Thoracic aorta (tissue), 2 donors: ENCODE data around the gene HYOU1. TPM values are rescaled to one million over a fixed set of nuclear protein-coding genes. Genes with fewer than 3 reads are reported as not detected.
"Not testable (repeated sequence)": the region's sequence is repeated elsewhere in the genome, so short reads cannot be mapped to it uniquely, and the experiment has no call there.

Experiments used
- ATAC-seq: fragments of 150-250 bp; one replicate; pipeline ENCODE4 v1.8.0; 2017; ENCODE audit warnings: low read depth; ENCODE audit not compliant: insufficient number of reproducible peaks, low FRiP score
- DNase-seq: peaks from one replicate; pipeline ENCODE4 v3.0.0-alpha.2; 2020; ENCODE audit warnings: low spot score
- H3K27ac ChIP-seq, 2 donors: fragments of 200-600 bp; sonication (generic); 1 replicate in 1 of 2; 2 replicates in 1 of 2; pipeline ENCODE4 v1.5.1; 2016; ENCODE audit warnings: mild to moderate bottlenecking in 2 of 2, moderate library complexity in 2 of 2
- H3K27me3 ChIP-seq: fragments of 200-600 bp; sonication (generic); replicated peaks from 2 replicates; pipeline ENCODE4 v1.6.0; 2016; ENCODE audit warnings: mild to moderate bottlenecking; ENCODE audit not compliant: insufficient read depth
- H3K36me3 ChIP-seq: fragments of 200-600 bp; sonication (generic); one replicate; pipeline ENCODE4 v1.5.1; 2016
- H3K4me1 ChIP-seq, 2 donors: fragments of 200-600 bp; sonication (generic); 1 replicate in 1 of 2; 2 replicates in 1 of 2; pipeline versions ENCODE4 v1.5.1 to v1.6.0; 2016; ENCODE audit warnings: low read depth in 2 of 2, mild to moderate bottlenecking in 1 of 2; ENCODE audit not compliant: control insufficient read depth in 1 of 2
- H3K4me3 ChIP-seq: fragments of 200-600 bp; sonication (generic); 2 replicates; pipeline ENCODE4 v1.5.1; 2016; ENCODE audit warnings: mild to moderate bottlenecking
- H3K9me3 ChIP-seq: fragments of 200-600 bp; sonication (generic); 2 replicates; pipeline ENCODE4 v1.5.1; 2016
- total RNA-seq, 2 donors: library from RNA; depleted of rRNA; stranded (reverse); fragments of >200 nt; gene quantifications; one replicate each; pipeline versions ENCODE4 v1.1.0 to v1.2.3, GENCODE V29; 2016
- TF ChIP-seq, protein P1 (sequence below): fragments of 200-600 bp; sonication (generic); IDR thresholded peaks from one replicate; pipeline ENCODE4 v1.5.1; 2019; ENCODE audit warnings: antibody characterized with exemption

The HYOU1 gene
- total RNA-seq, 2 donors from 2014 or later, result 94.1 to 140 TPM

DNA sequence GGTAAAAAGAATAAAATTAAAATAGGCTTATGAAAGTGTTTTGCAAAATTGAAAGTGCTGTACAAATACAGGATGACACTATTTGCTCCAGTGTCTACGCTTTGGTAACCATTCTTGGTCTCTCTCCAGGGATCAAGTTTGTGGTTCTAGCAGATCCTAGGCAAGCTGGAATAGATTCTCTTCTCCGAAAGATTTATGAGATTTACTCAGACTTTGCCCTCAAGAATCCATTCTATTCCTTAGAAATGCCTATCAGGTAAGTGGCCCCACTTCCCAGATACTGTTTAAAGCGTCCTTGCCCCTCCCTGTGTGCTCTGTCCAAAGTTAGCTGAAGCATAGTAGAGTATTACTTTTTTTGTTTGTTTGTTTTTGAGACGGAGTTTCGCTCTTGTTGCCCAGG lies 35.4 kb downstream of the HYOU1 start:
- peaks cover 17 to 59% of the 10 kb centered on the region in 2 donors for H3K4me1 ChIP-seq

DNA sequence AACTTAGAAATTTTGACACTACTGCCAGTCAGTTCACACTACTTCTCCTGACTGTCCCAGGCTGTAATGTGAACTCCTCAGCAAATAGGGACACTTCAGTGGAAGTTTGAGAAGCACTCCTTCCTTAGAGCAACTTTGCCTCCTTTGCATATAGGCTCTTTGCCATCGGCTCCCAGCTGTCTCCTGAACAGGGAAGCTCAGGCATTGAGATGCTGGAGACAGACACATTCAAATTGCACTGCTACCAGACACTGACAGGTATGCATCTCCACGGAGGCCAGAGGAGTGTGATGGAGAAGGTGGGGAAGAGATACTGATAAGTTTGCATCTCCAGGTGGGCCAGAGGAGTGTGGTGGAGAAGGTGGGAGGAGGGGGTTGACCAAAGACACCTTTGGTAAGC lies 37.0 kb downstream of the HYOU1 start:
- H3K4me3 ChIP-seq, result peak overlapping the region; percentile 99
- ATAC-seq, result no peak
- DNase-seq, result no peak
- H3K4me1 ChIP-seq, result peaks cover 23 to 64% of the 10 kb centered on the region in 2 donors
- H3K36me3 ChIP-seq, result peaks cover 33% of the 10 kb centered on the region
- H3K27ac ChIP-seq, result no peak overlapping the region
- no peaks in the 10 kb centered on the region for H3K27me3 ChIP-seq
- TF ChIP-seq, protein P1, sequence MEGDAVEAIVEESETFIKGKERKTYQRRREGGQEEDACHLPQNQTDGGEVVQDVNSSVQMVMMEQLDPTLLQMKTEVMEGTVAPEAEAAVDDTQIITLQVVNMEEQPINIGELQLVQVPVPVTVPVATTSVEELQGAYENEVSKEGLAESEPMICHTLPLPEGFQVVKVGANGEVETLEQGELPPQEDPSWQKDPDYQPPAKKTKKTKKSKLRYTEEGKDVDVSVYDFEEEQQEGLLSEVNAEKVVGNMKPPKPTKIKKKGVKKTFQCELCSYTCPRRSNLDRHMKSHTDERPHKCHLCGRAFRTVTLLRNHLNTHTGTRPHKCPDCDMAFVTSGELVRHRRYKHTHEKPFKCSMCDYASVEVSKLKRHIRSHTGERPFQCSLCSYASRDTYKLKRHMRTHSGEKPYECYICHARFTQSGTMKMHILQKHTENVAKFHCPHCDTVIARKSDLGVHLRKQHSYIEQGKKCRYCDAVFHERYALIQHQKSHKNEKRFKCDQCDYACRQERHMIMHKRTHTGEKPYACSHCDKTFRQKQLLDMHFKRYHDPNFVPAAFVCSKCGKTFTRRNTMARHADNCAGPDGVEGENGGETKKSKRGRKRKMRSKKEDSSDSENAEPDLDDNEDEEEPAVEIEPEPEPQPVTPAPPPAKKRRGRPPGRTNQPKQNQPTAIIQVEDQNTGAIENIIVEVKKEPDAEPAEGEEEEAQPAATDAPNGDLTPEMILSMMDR, result no peak
- no peaks in the 10 kb centered on the region for H3K9me3 ChIP-seq

More for the DNA sequence above, 35.4 kb downstream of the HYOU1 start:
- ATAC-seq (no peak), DNase-seq (no peak)
- TF ChIP-seq, protein P1, result no peak
- peaks cover 26% of the 10 kb centered on the region for H3K36me3 ChIP-seq
- no peaks in the 10 kb centered on the region for H3K9me3 ChIP-seq
- no peaks in the 10 kb centered on the region for H3K27me3 ChIP-seq
- no peak overlapping the region for H3K4me3 ChIP-seq
- no peak overlapping the region for H3K27ac ChIP-seq

GRCh38 chr11:119018074-119018938 lies 38.7 kb downstream of the HYOU1 start, which contains the start of the genes RPS25 and TRAPPC4:
Gene RPS25, minus strand, starts transcription at chr11:119018343. Its CDS starts 59 bp downstream, at chr11:119018284.
Gene TRAPPC4, plus strand, starts transcription at chr11:119018766. Its CDS starts 30 bp downstream, at chr11:119018796.
- TF ChIP-seq, protein P1, result no peak
- H3K27me3 ChIP-seq, result no peaks in the 10 kb centered on the region
- ATAC-seq (peak; percentile 92), DNase-seq (peak; percentile 87)
- peak within 1 kb of the TSS; percentile 88 to 97 for H3K27ac ChIP-seq
- H3K4me1 ChIP-seq, result peaks cover 23 to 49% of the 10 kb centered on the region in 2 donors
- H3K9me3 ChIP-seq, result no peaks in the 10 kb centered on the region
- peaks cover 32% of the 10 kb centered on the region for H3K36me3 ChIP-seq
- H3K4me3 ChIP-seq, result peak within 1 kb of the TSS; percentile 99

DNA sequence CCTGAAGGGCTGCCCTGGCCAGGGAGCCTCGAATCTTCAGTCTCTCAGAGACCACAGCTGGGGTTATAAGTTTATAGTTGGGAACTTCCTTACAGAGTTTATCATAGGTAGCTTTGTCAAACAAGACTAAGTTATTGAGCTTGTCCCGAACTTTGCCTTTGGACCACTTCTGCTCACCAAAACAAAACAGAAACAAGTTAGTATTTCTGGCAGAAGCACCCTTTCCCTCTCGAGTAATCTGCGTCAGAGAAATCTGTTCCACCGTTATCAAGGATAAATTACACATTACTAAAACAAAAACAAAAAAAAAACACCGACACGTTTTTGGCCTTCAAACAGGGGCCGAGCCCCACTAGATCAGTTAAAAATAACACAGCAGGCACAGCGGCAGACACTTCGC lies 39.6 kb downstream of the HYOU1 start:
- Histone ChIP-seq H3K36me3 (peaks cover 34% of the 10 kb centered on the region), H3K4me1 (peaks cover 23 to 47% of the 10 kb centered on the region in 2 donors)
- not testable (repeated sequence) for H3K9me3 ChIP-seq

DNA sequence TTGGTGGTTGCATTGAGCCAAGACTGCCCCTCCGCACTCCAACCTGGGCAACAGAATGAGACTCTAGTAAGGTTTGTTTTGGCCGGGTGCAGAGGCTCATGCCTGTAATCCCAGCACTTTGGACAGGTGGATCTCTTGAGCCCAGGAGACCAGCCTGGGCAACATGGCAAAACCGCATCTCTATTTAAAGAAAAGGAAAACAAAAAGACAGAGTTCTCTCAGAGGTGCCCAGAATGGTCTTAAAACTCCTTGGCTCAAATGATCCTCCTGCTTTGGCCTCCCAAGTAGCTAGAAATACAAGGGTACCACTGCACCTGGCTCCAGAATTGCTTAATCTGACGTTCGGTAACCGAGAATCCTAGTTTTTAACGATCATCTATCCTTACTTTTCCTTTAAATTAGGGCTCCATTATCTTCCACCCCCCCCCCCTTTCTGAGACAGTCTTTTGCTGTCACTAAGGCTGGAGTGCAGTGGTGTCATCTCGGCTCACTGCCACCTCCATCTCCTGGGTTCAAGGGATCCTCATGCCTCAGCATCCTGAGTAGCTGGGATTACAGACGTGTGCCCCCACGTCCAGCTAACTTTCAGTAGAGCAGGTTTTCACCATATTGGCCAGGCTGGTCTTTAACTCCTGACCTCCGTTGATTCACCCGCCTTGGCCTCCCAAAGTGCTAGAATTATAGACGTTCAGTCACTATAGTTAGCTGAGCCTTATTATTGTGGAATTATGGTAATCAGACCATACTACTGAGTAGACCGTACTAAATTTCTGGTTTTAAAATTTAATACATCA lies 40.6 kb downstream of the HYOU1 start:
- Histone ChIP-seq H3K4me1 (peaks cover 21 to 45% of the 10 kb centered on the region in 2 donors), H3K9me3 (no peaks in the 10 kb centered on the region), H3K36me3 (peaks cover 32% of the 10 kb centered on the region), H3K4me3 (peak overlapping the region; percentile 99), H3K27me3 (no peaks in the 10 kb centered on the region), H3K27ac (peak overlapping the region in 1 of 2 donors; percentile 97)
- DNase-seq, result no peak
- TF ChIP-seq, protein P1, result no peak
- ATAC-seq, result no peak

More for the DNA sequence above, 39.6 kb downstream of the HYOU1 start:
- DNase-seq, H3K27me3 ChIP-seq, ATAC-seq: not testable (repeated sequence)
- Histone ChIP-seq H3K27ac (peak overlapping the region; percentile 88 to 97), H3K4me3 (peak overlapping the region; percentile 99)
